Fibroblast of skin of right quadriceps (primary cell): ENCODE results near the gene CDC6.
A peak's percentile ranks its signal among the peaks of the same experiment; 100 is the strongest.
"Not testable (repeated sequence)": the region's sequence is repeated elsewhere in the genome, so short reads cannot be mapped to it uniquely, and the experiment has no call there.

Experiments
- DNase-seq: peaks from one replicate; pipeline ENCODE4 v3.0.0-alpha.2; 2013

The CDC6 gene

DNA sequence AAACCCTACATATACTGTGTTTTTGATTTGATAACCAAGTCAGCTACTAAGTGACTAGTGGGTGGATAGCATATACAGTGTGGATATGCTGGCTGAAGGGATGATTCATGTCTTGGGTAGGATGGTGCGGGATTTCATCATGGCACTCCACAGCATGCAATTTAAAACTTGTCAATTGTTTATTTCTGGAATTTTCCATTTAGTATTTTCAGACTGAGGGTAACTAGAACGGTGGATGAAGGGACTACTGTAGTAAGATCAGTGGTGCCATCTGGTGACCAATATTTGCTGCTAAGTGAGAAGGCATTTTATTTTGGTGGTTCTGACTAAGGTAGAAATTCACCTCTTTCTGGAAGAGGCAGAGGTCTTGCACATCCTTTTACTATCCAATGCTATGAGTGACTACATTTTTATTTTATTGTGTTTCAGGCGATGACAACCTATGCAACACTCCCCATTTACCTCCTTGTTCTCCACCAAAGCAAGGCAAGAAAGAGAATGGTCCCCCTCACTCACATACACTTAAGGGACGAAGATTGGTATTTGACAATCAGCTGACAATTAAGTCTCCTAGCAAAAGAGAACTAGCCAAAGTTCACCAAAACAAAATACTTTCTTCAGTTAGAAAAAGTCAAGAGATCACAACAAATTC lies 3.1 kb downstream of the CDC6 start:
- DNase-seq: peak; percentile 87

DNA sequence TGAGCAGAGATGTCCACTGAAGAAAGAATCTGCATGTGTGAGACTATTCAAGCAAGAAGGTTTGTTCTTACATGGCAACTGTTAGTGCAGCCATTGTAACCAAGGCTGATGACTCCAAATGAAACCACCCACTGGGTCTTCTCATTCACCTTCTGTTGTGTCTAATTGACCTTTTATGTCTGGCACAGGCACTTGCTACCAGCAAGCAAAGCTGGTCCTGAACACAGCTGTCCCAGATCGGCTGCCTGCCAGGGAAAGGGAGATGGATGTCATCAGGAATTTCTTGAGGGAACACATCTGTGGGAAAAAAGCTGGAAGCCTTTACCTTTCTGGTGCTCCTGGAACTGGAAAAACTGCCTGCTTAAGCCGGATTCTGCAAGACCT lies 3.6 kb downstream of the CDC6 start:
- no peak for DNase-seq

DNA sequence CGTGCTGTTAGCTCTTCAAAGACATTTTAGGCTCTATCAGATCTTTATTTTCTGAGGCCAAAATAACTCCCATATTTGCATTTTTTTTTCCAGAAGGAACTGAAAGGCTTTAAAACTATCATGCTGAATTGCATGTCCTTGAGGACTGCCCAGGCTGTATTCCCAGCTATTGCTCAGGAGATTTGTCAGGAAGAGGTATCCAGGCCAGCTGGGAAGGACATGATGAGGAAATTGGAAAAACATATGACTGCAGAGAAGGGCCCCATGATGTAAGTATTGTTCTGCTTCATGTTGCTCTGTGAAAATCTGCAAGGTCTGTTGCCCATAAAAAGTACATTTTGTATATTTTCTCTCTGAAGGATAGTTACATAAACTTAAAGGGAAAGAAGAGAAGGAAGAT lies 5.7 kb downstream of the CDC6 start:
- no peak for DNase-seq

DNA sequence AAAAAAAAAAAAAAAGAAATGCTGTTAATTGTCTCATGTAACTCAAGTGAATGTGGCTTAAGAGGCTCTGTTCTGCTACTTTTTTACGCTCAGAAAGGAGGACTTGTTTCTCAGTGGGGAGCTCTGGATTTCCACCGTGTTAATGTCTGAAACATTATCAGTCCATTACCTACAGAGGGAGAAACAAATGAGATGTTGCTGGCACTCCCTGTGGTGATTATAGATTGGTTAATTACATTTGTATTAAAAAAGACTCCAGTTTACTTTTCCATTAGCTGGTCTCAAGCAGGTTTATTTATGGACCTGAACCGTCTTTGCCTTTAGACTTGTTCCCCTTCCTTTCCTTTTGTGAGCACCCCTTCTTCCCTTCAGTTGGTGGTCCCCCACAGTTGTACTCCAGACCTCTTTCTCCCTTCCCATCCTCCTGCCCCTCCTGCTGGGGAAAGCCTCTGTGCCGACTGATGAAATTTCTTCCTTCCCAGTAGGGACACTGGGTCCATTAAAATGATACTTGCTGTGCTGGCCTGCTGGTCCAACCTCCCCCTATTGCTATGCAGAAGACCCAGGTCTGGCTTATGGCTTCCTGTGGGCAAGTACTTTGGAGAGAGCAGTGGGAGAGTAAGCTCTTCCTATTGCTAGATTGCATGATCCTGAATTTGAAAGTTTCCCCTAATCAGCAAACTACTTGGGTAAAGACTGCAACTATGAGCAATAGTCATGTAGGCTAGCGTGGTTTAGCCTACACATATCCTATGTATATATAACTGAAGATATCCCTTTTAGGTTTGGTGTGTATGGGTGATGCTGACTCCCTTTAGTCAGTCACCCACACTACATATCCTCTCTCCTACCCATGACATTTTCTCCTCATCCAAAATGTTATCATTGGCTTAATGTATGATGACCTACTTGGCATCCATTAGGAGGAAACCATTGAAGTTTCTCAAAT lies 8.1 kb downstream of the CDC6 start:
- DNase-seq: no peak

DNA sequence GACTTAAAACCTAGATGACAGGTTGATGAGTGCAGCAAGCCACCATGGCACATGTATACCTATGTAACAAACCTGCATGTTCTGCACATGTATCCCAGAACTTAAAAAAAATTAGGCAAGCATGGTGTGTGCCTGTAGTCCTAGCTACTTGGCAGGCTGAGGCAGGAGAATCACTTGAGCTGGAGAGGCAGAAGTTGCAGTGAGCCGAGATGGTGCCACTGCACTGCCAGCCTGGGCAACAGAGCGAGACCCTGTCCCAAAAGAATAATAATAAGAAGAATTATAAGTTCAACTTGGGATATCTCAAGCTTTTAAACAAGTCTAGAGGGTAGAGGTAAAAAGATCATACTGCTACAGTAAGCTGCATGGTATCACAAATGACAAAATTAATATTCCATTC lies 9.8 kb downstream of the CDC6 start:
- no peak for DNase-seq

DNA sequence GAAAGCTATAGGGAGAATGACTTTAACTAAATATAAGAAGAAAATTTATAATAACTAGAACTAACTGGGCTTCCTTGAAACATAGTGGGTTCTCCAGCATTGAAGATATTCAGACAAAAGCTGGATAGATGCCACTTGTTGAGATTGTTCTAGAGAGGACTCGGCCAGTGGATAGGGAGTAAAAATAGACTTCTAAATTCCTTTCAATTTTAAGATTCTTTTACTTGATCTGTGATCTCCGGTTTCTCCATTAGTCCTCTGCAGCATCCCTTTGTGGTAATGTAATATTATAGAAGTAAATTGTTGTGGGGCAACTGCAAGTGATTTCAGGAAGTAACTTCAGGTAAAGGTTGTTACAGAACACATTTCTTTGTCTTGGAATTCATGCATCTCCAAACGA lies 11.0 kb downstream of the CDC6 start:
- peak; percentile 56 for DNase-seq

DNA sequence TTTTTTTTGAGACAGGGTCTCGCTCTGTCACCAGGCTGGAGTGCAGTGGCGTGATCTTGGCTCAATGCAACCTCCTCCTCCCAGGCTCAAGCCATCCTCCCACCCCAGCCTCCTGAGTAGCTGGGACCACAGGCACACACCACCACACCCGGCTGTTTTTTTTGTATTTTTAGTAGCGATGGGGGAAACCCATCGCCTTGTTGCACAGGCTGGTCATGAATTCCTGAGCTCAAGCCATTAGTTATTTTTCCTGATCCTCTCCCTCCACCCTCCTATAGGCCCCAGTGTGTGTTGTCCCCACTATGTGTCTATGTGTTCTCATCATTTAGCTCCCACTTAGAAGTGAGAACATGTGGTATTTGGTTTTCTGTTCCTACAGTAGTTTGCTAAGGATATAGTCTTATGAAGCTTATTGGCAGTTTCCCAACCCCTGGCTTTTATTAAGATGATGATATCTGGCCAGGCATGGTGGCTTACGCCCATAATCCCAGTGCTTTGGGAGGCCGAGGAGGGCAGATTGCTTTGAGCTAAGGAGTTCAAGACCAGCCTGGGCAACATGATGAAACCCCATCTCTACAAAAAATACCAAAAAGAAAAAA lies 11.6 kb downstream of the CDC6 start:
- DNase-seq: peak; percentile 48

DNA sequence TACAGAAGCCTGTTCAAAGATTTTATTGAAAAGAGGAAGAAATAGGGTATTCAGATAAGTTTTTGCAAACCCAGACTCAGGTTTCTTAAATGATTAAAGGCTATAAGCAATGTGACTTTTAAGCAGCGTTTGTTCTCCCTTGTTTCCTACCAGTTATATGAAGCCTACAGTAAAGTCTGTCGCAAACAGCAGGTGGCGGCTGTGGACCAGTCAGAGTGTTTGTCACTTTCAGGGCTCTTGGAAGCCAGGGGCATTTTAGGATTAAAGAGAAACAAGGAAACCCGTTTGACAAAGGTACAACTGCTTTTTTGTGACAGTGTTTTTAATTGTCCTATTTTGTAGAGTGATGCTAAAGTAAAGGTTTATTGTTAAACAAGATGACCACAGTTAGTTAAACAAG lies 13.6 kb downstream of the CDC6 start:
- no peak for DNase-seq

DNA sequence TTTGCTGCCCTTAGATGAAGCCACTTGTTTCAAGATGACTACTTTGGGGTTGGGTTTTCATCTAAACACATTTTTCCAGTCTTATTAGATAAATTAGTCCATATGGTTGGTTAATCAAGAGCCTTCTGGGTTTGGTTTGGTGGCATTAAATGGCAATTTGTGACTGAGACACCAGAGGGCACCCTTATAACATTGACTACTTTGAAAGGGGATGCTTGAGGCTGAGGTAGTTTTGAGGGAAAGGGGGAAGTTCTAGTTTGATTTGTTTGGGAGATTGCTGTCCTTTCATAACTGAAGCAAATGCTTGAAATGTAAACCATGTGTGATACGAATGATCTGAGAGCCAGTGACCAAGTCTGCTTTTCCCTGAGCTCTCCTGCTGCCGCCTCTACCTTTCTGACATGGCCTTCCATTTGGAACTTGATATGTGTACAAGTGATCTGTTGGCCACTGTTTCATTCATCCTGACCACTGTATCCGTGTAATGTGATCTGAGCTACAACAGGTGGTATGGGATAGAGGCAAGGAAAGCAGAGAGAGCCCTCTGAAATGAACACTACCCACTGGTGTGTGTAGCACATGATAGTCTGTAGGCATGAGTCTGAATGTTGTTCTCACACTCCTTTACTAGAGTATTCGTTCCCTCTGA lies 15.5 kb downstream of the CDC6 start:
- peak; percentile 81 for DNase-seq

DNA sequence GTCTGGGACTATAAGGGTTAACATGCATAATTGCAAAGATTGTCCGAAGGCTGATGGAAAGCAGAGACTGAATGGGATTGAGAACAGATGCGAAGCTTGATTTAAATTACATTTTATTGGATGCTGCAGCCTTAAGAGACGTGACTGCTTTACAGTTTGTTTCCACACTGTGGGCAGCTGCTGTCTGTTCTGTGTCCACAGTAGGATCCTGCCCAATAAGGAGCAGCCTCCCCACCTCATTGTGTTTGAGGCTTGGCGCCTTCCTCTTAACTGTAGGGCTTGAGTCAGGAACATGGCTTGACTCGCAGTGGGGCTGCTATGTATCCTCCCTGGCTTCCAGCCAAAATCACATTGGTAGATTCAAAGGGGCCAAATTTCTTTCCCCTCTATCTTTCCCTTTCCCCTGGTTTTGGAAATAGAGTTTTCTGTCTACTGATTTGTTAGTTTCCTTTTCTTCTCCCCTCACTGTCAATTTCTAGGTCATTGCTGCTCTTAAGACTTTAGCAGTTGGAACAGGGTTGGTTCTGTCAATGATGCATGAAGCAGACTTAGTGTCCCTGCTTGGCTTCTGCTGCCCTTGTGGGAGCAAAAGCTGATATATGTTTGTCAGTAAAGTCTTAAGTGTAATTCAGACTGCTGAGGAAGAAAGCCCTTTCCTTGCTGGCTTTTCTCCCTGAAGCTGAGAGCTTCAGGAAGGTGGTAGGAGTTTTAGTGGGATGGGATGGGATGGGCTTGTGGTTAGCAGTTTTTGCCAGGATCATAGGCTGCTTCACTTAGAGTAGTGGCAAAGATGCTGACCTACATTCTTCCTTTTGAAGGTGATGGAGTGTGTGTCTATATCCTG lies 16.3 kb downstream of the CDC6 start:
- peak; percentile 79 for DNase-seq

DNA sequence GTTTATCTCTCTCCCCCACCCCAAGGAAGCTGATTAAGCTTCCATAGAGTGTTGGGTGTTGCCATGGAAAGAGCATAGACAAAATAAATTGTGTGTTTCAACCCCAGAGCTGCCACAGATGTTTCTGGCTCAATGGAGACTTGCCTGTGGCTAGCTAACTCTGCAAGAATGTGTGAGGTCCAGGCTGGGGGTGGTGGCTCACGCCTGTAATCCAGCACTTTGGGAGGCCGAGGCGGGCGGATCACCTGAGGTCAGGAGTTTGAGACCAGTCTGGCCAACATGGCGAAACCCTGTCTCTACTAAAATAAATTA lies 16.8 kb downstream of the CDC6 start:
- peak; percentile 95 for DNase-seq

DNA sequence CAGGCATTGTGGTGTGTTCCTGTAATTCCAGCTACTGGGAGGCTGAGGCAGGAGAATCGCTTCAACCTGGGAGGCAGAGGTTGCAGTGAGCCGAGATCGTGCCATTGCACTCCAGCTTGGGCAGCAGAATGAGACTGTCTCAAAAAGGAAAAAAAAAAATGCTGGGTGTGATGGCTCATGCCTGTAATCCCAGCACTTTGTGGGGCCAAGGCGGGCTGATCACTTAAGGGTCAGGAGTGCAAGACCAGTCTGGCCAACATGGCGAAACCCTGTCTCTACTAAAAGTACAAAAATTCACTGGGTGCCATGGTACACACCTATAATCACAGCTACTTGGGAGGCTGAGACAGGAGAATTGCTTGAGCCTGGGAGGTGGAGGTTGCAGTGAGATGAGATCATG lies 17.2 kb downstream of the CDC6 start:
- DNase-seq: not testable (repeated sequence)

DNA sequence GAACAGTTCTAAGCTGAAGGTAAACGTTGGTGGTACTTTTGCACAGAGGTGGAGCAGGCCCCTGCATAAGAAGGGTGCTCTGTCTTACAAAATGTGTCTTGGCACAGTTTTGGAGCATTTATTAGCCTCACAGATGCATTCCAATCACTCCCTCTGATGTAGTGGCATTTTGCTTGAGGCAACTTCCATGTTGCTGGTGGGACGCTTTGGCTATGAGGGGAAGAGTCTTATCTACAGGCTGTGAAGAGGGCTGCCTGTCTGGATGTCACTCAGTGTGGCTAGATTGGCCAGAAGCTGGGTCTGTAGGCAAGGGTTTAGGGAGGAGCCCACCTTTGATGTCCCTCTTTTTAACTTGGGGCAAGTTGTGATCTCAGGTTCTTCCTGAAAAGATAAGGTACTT lies 18.7 kb downstream of the CDC6 start:
- DNase-seq: no peak

DNA sequence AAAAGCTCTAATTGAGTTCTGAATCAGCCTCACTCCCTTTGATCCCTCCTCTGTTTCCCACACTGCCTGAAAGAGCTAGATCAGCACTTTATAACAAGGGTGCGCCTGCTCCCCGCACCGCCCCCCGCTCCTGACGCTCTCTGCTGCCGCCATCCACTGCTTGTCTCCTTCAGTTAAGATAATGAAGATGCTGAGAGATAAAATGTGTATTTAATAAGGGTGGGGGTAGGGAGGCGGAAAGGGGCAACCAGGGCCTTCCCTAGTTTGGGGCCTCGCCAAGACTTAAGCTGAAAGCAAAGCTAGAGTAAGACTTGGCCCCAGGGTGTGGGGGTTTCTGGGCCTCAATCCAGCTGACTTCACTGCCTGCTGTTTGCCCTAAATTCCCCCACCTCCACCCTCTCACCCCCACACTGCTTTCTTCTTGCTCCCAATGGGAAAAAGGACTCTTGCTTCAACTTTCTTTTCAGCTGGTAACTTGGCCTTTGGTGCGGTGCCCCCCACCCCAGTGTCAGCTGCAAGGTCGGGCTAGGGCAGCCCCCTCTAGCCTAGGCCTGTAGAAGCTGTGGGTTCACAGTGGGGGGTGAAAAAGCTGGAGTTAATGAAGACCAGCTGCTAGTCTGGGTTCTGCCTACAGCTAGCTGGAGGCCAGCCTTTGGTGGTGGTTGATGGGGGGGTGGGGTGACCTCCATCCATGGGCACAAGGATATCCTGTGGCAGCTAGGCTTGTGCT lies 19.5 kb downstream of the CDC6 start:
- peak; percentile 97 for DNase-seq

DNA sequence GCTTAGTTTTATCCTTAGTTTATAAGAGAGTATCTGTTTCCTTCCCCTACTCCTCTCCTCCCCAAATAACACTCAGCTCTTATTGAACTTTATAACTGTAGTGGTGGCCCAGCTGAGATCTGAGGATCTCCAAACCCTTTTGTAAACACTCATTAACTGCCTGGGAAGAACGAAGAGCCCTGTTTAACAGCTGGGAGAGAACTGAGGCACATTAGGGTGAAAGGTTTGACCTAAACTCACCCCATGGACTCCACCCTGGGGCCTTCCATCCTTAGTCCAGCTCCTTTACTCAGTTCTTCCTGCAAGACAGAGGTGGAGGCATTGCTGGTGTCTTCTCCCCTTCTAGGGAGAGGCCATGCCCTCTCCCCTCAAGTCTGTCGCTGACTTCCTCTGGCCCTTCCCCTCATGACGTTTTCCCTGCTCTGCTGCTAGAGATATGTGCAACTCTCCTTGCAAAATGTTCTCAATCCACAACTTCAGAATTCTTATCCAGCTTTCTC lies 20.1 kb downstream of the CDC6 start:
- DNase-seq: no peak

DNA sequence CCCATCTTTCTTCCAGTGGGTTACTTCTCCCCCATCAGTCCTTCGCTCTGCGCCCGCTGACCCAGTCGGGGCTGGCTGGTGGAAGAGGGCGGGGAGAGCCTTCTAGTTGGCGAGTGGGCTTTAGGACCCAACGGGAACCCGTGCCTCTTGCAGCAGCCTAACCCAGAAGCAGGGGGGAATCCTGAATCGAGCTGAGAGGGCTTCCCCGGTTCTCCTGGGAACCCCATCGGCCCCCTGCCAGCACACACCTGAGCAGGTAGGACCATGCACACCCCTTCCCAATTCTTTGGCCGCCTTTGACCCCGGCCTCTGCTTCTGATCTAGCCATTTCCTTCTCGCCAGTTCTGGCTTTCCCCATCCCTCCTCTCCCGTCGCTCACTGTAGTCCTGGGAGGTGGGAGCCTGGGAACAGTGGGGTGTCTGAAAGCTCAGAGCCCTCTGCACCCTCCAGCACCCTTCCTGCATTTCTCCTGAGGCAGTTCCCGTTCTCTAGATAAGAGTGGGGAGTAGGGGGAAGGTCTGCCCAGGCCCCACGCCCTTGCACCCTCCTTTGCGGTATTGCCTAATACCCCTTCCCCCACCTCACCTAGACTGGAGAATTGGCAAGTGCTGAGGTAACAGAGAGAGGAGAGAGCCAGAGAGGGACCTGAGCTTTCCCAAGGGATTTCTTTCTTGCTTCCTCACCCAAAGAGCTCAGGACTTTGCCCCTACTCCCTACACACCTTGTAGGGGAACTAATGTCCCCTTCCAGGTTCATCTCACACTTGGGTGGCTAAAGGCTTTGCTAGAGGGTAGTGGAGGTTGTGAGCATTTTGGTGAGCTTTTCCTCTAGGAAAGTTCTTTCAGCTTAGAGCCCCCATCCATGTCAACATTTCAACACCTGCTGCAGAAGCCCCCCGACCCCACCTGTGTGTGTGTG lies 21.6 kb downstream of the CDC6 start, which contains the start of gene RARA:
TSS of gene RARA (plus strand) at position 150 of the 918 bp plus-strand sequence. CDS start 22,039 bp downstream, outside the sequence.
- DNase-seq: no peak

DNA sequence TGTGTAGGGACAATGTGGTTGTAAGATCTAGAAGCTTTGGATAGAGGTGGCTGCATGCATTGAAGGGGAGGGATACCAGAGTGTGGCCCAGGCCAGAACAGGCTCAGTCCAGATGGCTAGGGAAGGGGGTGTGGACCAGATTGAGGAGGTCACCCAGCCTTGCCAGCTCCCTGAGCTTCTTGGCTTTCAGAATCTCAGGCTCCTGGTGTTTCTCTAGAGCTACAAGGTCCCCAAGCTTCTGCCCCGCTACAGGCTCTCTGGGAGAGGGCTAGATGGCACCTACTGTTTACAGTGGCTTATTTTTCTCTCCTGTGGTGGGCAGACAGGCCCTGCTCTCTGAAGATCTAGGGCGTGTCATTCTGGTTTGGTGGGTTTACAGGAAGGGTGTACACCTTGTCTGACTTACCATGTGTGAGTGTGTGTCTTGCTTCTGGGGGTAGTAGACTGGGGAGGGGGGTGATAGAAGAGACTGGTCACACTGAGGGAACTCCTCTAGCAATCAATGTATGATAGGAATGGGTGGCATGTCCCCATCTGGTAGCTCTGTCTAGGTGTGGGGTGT lies 22.4 kb downstream of the CDC6 start:
- DNase-seq: no peak

DNA sequence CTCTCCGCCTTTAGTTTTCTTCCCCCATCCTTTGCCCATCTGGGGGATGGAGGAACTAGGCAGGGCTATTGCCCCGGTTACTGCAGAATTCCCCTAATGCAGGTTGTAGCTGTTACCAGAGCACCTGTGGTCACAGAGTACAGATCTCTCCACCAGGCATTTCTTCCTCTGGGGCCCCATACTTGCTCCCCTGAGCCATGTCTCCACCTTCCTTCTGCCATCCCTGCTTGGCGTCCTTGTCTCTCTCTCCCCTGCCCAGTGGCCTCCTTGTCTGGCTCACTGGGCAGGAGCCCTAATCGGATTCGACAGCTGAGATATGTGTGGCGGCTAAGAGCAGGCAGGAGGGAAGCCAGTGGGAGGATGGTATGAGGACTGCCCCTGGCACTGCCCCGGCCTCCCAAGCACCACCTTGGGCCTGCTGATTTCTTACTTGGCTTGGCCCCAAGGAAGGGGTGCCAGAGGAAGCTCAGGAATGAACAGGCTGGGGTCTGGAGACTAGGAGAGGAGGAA lies 23.3 kb downstream of the CDC6 start:
- DNase-seq: no peak

DNA sequence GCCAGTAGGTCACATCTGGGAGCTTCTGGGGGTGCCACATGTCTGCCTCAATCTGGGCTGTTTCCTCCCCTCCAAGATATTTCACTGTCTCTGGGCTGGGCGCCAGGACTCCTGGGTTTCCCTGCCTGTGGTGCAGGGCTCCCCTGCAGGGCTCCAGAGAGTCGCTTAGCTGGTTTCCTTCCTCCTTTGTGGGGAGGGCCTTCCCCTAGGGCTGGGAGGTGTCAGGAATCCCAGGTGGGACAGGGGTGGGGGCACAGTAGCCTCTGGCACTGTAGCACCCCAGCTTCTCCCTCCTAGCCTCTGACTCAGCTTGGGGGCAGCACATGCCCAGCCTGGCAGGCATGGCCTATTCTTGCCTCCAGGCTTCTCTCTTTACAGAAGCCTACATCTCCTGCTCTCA lies 23.9 kb downstream of the CDC6 start:
- DNase-seq: no peak
